Measurements from ENCODE around the gene ASTN1. TPM values are rescaled to one million over a fixed set of nuclear protein-coding genes. Genes with fewer than 3 reads are reported as not detected.

ASTN1 gene
- polyA plus RNA-seq, 4 donors, result 1.7 to 2.0 (median 1.8) TPM

GRCh38 chr1:177165069-177165439 lies 542 bp upstream of the ASTN1 start:
- no peak for DNase-seq (ENCODE audit: low read depth in 4 of 4, low spot score in 3 of 4)

DNA sequence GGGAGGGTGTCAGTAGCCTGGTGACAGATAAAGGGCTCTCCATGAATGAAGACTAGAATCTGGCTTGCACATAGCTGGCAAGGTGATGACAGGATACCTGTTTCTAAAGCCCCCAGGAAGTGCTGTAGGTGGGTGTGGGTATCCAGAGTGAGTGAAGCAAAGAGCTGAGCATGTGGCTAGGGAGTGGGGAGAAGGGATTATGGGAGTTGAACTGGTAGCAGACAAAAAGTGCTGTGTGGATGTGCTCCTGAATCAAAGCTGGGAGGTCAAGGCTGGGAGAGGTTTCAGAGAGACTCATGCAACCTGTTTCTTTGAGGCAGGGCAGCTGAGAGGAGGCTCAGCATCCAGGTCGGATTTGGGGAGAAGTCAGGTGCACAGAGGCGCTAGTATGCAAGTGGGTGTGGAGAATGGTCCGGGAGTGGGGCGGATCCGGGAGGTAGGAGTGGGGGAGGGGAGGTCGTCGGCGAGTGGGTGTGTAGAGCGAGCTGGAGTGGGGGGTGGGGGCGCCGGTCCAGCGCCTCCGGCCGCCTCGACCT lies 600 bp downstream of the ASTN1 start:
- DNase-seq (ENCODE audit: low read depth in 4 of 4, low spot score in 3 of 4), result no peak

- no peak for DNase-seq (ENCODE audit: low read depth in 4 of 4, low spot score in 3 of 4)
Measured at GRCh38 chr1:177162243-177162642, 2.3 kb downstream of the ASTN1 start.

DNA sequence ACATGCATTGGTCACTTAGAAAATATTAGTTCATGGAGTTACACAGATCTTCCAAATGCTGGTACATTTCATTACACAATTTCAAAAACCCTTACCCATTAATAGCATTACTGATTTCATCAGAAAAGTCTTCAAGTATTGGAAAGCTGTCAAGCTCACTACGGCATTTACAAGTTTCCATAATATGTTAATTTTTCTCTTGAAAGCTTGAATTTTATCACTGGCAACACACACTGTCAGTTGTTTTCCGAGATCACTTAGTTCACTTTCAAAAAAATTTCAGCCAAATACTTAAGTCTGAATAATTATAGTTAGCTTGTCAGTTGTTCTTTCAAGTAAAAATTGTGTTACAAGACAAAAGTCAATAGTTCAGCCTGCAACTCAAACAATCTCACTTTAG lies 18.0 kb downstream of the ASTN1 start:
- DNase-seq (ENCODE audit: low read depth in 4 of 4, low spot score in 3 of 4), result no peak

- DNase-seq (ENCODE audit: low read depth in 4 of 4, low spot score in 3 of 4), result no peak
Measured at GRCh38 chr1:177145106-177146070, 19.1 kb downstream of the ASTN1 start.

DNA sequence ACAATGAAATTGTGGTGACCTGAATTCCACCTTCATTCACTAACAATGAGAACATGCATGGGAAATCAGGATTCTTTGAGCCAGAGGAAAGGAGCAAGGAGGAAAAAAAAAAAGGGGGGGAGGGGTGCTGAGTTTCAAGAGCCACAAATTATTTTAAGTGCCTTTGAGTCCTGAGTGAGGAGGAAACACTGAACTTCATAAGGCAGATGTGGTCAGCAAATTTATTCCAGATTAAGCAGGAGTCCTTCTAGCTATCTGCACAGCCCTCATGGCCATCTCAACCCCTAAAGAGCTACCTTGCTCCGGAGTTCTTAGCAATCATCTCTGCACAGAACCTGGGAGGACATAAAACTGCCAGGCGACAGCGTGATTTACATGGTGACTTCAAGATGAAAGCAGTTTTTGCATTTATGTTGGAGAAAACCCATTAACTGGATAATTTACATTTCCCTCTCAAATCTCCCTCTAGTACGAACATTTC lies 21.7 kb downstream of the ASTN1 start:
- DNase-seq (ENCODE audit: low read depth in 4 of 4, low spot score in 3 of 4), result no peak

DNA sequence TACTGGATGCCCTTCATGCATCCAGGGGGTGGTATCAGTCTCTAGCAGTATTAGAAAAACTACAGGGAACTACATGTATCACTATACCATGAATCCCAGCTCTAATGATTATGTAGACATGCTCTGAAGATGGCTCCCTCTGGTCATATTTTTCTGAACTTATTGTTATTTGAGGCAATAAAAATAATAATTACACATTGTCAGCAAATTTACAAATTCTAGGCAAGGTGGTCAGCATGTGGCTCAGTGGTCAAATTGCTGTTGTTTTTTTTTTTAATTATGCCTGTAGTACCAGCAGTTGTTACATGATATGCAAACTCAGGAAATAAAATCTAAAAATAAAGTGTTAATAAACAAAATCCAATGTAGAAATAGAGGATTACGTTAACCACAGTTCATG lies 22.5 kb downstream of the ASTN1 start:
- no peak for DNase-seq (ENCODE audit: low read depth in 4 of 4, low spot score in 3 of 4)

- DNase-seq (ENCODE audit: low read depth in 4 of 4, low spot score in 3 of 4), result no peak
Measured at GRCh38 chr1:177138347-177138746, 26.2 kb downstream of the ASTN1 start.

- DNase-seq (ENCODE audit: low read depth in 4 of 4, low spot score in 3 of 4), result no peak
Measured at GRCh38 chr1:177137814-177138213, 26.7 kb downstream of the ASTN1 start.

DNA sequence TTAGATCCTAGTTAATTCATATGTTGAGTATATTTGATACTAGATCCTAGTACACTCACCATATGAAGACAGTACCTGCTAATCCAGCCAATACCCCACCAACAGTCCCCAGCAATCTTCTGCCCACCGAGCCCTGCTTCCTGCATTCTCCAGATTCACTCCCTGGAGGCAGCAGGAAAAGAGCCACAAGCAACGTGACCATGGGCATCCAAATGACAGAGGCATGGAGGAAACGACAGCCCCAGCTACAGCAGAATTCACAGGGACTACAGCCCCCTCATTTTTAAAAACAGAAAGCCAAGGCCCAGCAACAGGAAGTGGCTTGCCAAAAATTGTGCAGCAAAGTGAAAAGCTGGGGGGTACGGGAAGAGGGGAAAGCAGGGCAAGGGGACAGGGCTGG lies 29.3 kb downstream of the ASTN1 start:
- no peak for DNase-seq (ENCODE audit: low read depth in 4 of 4, low spot score in 3 of 4)

GRCh38 chr1:177133977-177134538 lies 30.5 kb downstream of the ASTN1 start:
- no peak for DNase-seq (ENCODE audit: low read depth in 4 of 4, low spot score in 3 of 4)

DNA sequence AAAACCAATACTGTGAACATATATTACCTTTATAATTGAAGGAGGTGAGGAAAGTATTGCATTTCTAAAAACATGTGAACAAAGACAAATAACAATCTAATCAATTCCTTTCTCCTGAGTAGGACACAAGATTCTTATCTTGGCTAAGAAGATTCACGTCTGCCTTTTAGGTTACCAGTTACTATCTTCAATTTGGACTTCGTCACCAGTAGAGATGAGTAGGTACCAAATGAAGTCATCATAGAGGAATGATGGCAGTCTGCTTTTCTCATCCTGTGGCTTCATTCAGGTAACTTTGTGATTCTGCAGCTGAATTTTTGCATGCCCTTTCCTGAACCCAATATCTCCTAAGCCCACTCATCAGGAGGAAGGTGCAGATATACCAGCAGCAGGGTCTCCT lies 32.4 kb downstream of the ASTN1 start:
- DNase-seq (ENCODE audit: low read depth in 4 of 4, low spot score in 3 of 4), result no peak

- no peak for DNase-seq (ENCODE audit: low read depth in 4 of 4, low spot score in 3 of 4)
Measured at GRCh38 chr1:177131723-177132122, 32.8 kb downstream of the ASTN1 start.

GRCh38 chr1:177130451-177130945 lies 34.0 kb downstream of the ASTN1 start:
- no peak for DNase-seq (ENCODE audit: low read depth in 4 of 4, low spot score in 3 of 4)

- no peak for DNase-seq (ENCODE audit: low read depth in 4 of 4, low spot score in 3 of 4)
Measured at GRCh38 chr1:177128665-177129281, 35.7 kb downstream of the ASTN1 start.

GRCh38 chr1:177126267-177126666 lies 38.2 kb downstream of the ASTN1 start:
- no peak for DNase-seq (ENCODE audit: low read depth in 4 of 4, low spot score in 3 of 4)

- DNase-seq (ENCODE audit: low read depth in 4 of 4, low spot score in 3 of 4), result no peak
Measured at GRCh38 chr1:177124577-177125278, 39.8 kb downstream of the ASTN1 start.

GRCh38 chr1:177122461-177123251 lies 41.9 kb downstream of the ASTN1 start:
- DNase-seq (ENCODE audit: low read depth in 4 of 4, low spot score in 3 of 4), result no peak

DNA sequence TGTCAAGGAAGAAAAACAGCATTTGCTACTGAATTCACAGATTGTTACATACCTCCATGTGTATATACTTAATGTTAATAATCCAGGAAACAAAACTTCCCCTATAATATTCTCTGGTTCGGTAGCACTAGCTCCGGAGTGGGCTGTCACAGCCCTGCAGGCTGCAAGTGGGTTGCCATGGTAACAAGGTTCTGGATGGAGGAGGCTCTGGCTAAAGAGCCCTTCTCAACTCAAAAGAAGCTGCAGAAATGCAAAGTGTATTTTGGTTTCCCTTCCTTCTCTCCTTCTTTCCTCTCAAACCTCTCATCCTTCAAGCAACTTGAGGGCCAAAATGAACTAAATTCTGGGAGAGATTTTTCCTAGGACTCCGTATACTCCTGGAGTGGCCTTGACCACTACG lies 45.2 kb downstream of the ASTN1 start:
- DNase-seq (ENCODE audit: low read depth in 4 of 4, low spot score in 3 of 4), result no peak

- no peak for DNase-seq (ENCODE audit: low read depth in 4 of 4, low spot score in 3 of 4)
Measured at GRCh38 chr1:177118901-177119300, 45.6 kb downstream of the ASTN1 start.

Measured in right renal pelvis (tissue), 4 donors.